ENCODE data around the gene CS.

DNA sequence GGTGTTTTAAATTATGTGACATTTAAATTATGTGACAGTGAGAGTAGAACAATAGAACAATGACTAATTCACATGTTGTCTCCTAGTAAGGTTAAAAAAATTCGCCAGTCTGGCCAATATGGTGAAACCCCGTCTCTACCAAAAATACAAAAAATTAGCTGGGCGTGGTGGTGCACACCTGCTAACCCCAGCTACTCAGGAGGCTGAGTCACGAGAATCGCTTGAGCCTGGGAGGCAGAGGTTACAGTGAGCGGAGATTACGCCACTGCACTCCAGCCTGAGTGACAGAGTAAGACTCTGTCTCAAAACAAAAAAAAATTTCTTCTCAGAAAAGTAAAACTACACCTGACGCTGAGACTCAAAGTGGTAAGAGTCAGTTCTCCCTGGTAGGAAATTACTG is 2.7 kb downstream of the CS start:
- TF ChIP-seq, protein P1, sequence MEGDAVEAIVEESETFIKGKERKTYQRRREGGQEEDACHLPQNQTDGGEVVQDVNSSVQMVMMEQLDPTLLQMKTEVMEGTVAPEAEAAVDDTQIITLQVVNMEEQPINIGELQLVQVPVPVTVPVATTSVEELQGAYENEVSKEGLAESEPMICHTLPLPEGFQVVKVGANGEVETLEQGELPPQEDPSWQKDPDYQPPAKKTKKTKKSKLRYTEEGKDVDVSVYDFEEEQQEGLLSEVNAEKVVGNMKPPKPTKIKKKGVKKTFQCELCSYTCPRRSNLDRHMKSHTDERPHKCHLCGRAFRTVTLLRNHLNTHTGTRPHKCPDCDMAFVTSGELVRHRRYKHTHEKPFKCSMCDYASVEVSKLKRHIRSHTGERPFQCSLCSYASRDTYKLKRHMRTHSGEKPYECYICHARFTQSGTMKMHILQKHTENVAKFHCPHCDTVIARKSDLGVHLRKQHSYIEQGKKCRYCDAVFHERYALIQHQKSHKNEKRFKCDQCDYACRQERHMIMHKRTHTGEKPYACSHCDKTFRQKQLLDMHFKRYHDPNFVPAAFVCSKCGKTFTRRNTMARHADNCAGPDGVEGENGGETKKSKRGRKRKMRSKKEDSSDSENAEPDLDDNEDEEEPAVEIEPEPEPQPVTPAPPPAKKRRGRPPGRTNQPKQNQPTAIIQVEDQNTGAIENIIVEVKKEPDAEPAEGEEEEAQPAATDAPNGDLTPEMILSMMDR (IDR thresholded peaks at IDR 0.05): no peak
- no peak for TF ChIP-seq MXI1 (IDR thresholded peaks at IDR 0.05; ENCODE audit: low read depth, low read length)

Measured in SK-N-SH (cell line).